Measurements from ENCODE around the gene GPC6.

GPC6 gene

DNA sequence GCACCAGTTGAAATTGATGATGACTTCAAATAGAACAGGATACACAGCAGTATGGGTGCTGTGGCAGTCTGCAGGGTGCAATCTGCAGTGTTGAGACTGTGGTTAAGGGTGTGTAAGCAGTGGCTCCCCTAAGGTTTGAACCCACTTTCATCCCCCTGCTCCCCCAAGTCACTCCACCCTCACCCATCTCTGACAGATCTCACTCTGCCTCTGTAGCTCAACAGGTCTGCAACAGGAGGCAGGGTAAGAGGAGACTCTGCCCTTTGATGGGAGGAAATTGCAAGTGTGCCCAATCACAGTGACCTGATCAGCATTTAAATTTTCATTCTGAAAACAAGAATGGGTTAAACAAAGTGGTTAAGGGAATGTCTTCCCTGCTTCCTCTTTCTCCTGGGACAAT, 1160.4 kb downstream of the GPC6 start:
- H3K4me3 ChIP-seq (ENCODE audit: low read depth, low read length): no peak overlapping the region
- TF ChIP-seq, protein P1, sequence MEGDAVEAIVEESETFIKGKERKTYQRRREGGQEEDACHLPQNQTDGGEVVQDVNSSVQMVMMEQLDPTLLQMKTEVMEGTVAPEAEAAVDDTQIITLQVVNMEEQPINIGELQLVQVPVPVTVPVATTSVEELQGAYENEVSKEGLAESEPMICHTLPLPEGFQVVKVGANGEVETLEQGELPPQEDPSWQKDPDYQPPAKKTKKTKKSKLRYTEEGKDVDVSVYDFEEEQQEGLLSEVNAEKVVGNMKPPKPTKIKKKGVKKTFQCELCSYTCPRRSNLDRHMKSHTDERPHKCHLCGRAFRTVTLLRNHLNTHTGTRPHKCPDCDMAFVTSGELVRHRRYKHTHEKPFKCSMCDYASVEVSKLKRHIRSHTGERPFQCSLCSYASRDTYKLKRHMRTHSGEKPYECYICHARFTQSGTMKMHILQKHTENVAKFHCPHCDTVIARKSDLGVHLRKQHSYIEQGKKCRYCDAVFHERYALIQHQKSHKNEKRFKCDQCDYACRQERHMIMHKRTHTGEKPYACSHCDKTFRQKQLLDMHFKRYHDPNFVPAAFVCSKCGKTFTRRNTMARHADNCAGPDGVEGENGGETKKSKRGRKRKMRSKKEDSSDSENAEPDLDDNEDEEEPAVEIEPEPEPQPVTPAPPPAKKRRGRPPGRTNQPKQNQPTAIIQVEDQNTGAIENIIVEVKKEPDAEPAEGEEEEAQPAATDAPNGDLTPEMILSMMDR (conservative IDR thresholded peaks at IDR 0.05; ENCODE audit: low read depth, low read length): no peak
- no peak for DNase-seq (ENCODE audit: low read depth)

DNA sequence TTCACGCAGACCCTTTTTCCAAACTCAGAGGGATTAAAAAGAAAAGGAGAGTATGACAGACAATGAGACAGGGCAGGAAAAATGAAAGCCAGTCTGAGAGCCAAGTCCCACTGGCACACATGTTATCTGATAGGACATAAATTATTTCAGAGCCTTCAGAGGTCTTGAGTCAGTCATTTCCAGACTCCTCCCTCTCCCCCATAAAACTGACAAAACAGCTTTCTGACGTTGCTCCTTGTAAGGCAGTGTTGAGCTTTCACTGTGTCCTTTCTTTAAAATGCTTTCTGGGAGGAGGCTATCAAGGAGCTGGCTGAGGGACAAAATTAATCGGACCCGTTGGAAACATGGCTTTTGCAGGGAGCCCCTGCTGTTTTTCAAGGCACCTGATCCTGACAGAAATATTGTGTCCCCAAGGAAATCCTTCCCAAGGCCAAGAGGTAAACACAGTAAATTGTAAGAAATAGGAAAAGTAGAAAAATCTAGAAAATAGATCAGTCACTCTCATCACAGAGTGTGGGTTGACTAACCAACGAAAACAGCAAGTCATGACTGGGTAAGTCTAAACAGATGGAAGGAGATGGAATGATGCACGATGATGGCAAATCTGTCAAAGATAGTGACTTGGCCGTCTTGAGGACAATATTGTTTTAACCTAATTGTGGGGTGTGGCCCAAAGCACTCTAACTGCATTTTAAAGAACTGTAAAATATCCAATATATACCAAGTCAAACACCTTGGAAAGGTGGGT, 1163.2 kb downstream of the GPC6 start:
- DNase-seq (ENCODE audit: low read depth): no peak
- H3K4me3 ChIP-seq (ENCODE audit: low read depth, low read length): no peak overlapping the region
- TF ChIP-seq, protein P1 (conservative IDR thresholded peaks at IDR 0.05; ENCODE audit: low read depth, low read length): no peak

DNA sequence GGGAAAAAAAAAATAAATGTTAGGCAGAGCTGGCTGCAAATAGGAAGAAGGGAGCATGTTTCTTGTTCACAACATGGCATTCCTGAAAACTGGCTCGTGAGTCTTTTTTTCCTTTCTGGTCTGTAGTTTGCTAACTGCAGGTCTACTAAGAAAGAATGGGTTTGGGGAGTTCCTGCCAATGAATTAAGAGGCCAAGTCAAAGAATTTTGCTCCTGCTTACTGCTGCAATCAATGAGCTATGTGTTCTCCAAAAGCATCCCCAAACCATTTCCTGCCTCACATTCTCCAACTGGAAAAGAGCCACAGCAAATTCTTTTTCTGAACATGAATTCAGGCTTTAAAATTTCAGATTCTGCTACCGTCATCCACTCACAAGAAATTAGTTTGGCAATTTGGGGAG, 1164.3 kb downstream of the GPC6 start:
- no peak overlapping the region for H3K4me3 ChIP-seq (ENCODE audit: low read depth, low read length)
- peak; percentile 7 for DNase-seq (ENCODE audit: low read depth)
- TF ChIP-seq, protein P1 (conservative IDR thresholded peaks at IDR 0.05; ENCODE audit: low read depth, low read length): no peak

DNA sequence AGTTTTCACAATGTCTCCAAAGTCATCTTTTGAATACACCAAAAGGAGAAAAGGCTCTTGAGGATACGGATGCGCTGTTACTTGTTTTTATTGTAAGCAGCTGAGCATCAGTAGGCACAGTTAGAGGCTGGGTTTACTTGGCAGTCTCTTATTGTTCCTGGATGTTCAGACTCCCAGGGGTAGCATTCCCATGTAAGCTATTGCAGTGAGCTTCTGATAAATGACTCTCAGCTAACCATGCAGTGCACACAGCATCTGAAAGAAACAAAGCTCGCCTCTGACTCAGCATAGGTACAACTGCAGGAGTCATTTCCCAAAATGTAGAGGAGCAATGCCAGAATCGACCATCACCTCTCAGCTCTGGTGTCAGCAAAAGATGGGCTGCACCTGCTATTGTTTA, 1168.1 kb downstream of the GPC6 start:
- TF ChIP-seq, protein P1 (conservative IDR thresholded peaks at IDR 0.05; ENCODE audit: low read depth, low read length): no peak
- no peak for DNase-seq (ENCODE audit: low read depth)
- H3K4me3 ChIP-seq (ENCODE audit: low read depth, low read length): no peak overlapping the region

DNA sequence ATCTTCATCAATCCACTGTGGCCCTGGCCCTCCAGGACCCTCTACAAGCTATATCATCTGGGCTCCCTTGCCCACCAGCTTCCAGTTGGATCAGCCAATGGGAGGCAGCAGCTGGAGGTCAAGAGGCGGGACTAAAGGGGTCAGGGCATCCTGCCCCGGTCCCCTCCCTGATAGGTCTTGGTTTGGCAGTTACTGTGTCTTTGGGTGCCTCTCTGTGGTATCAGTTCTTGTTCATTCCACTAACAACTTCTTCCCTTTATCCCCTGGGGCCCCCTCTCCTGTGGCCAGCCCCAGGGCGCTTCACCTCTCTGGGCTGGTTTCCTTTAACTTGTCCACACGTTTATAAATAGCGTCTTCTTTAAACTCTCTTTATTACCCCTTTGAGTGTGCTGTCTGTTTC, 1169.3 kb downstream of the GPC6 start:
- no peak for DNase-seq (ENCODE audit: low read depth)
- no peak overlapping the region for H3K4me3 ChIP-seq (ENCODE audit: low read depth, low read length)
- TF ChIP-seq, protein P1 (conservative IDR thresholded peaks at IDR 0.05; ENCODE audit: low read depth, low read length): no peak

DNA sequence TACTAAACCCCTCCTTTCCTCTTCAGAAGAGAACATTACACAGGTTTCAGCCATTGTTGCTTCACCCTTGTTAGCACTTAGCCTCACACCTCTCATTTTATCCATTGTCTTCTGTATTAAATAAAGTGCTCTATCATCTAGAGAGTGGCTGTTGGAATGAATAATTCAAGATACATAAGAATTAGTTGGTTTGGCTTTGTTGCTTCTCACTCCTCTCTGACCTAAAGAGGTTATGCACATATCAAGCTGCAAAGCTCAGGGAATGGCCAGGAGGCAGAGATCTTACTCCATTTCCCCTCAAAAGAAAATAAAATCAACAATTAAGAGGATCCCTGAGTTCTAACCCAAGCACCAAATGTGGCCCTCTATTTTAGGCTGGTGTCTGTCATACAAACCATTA, 1173.2 kb downstream of the GPC6 start:
- TF ChIP-seq, protein P1 (conservative IDR thresholded peaks at IDR 0.05; ENCODE audit: low read depth, low read length): no peak
- no peak for DNase-seq (ENCODE audit: low read depth)
- H3K4me3 ChIP-seq (ENCODE audit: low read depth, low read length): no peak overlapping the region

DNA sequence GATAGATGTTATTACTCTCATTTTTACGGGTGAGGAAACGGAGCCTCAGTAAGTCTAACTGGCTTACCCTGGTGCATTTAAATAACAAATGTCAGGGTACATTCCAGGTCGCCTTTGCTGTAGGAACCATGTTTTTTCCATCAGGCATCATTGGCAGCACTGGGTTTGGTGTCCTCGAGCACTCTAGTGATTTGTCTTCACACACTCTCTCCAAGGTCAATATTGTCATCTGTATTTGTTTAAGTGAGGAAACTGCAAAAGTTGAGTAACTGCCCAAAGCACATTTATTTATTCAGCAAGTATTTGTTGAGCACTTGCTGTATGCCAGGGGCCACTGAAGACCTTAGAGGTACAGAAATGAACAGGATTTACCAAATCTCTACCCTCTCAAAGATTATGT, 1174.3 kb downstream of the GPC6 start:
- TF ChIP-seq, protein P1 (conservative IDR thresholded peaks at IDR 0.05; ENCODE audit: low read depth, low read length): no peak
- no peak overlapping the region for H3K4me3 ChIP-seq (ENCODE audit: low read depth, low read length)
- DNase-seq (ENCODE audit: low read depth): no peak

Data from choroid plexus epithelial cell (primary cell).